Tibial nerve (tissue), 4 donors: ENCODE results near the gene FAM174C. TPM values are rescaled to one million over a fixed set of nuclear protein-coding genes. Genes with fewer than 3 reads are reported as not detected.

ENCODE experiments used
- DNase-seq, 2 donors: peaks; one replicate each; pipeline ENCODE4 v3.0.0-alpha.2; 2019; ENCODE audit warnings: low spot score in 2 of 2
- H3K27ac ChIP-seq, 4 donors: fragments of 200-600 bp; sonication (generic) in 3 of 4; one replicate each; pipeline ENCODE4 v1.5.1; 2017 to 2019; ENCODE audit warnings: mild to moderate bottlenecking in 1 of 4
- H3K27me3 ChIP-seq, 2 donors: fragments of 200-600 bp; sonication (generic) in 1 of 2; one replicate each; pipeline versions ENCODE4 v1.5.1 to v1.6.0; 2017 to 2019
- H3K36me3 ChIP-seq, 3 donors: fragments of 200-600 bp; sonication (generic); one replicate each; pipeline ENCODE4 v1.5.1; 2018 to 2019
- H3K4me1 ChIP-seq, 4 donors: fragments of 200-600 bp; sonication (generic) in 3 of 4; one replicate each; pipeline ENCODE4 v1.5.1; 2017 to 2019
- H3K4me3 ChIP-seq, 4 donors: fragments of 200-600 bp; sonication (generic) in 3 of 4; one replicate each; pipeline ENCODE4 v1.5.1; 2017 to 2019; ENCODE audit warnings: mild to moderate bottlenecking in 1 of 4, moderate library complexity in 1 of 4
- H3K9me3 ChIP-seq, 4 donors: fragments of 200-600 bp; sonication (generic) in 3 of 4; one replicate each; pipeline ENCODE4 v1.5.1; 2017 to 2019
- EP300 ChIP-seq, 2 donors: sonication (generic); formaldehyde crosslinking; IDR thresholded peaks; one replicate each; pipeline ENCODE4 v1.6.1; 2017; ENCODE audit warnings: antibody characterized with exemption in 2 of 2, mild to moderate bottlenecking in 1 of 2
- POLR2A ChIP-seq, 2 donors: fragments of 450-650 bp; IDR thresholded peaks; one replicate each; pipeline ENCODE4 v1.6.1; 2017; ENCODE audit warnings: antibody characterized with exemption in 2 of 2, mild to moderate bottlenecking in 2 of 2, moderate library complexity in 2 of 2
- WGBS, 2 donors: methylation state at CpG; one replicate each; pipeline ENCODE4 v1.1.5; 2018; 5-methylcytosine and 5-hydroxymethylcytosine counted together
- total RNA-seq, 4 donors: library from RNA; depleted of rRNA; stranded (reverse); fragments of >200 nt; gene quantifications; one replicate each; pipeline ENCODE4 v1.1.0, GENCODE V29; 2016
- TF ChIP-seq, protein P1 (sequence below), 5 experiments: fragments of 200-600 bp in 3 of 5; fragments of 450-650 bp in 2 of 5; sonication (generic) in 3 of 5; IDR thresholded peaks; one replicate each; pipeline ENCODE4 v1.5.1; 2016 to 2019; ENCODE audit warnings: antibody characterized with exemption in 5 of 5, mild to moderate bottlenecking in 3 of 5, moderate library complexity in 2 of 5

FAM174C gene
- total RNA-seq, 4 donors from 2014 or later = 25.5 to 80.7 (median 52.0) TPM

DNA sequence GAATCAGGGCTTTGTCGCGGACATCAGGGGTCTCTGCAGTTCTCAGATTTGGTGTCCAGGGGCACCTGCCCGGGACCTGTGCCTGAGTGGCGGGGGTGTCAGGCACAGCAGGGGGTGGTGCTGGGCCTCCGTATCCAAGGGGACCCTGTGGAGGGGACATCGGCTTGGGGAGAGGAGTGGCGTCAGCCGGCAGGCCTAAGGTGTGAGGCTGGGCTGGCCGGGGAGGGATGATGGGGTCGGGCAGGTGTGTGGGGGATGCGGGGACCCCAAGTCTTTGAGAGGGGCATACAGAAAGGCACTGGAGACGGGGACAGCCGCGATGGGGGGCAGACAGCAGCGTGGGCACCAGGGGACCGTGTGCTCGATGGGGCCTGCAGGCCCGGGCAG is 12.9 kb downstream of the FAM174C start:
- no peak overlapping the region for H3K4me3 ChIP-seq
- peaks cover 0 to 22% (median 0%) of the 10 kb centered on the region in 4 donors for H3K4me1 ChIP-seq
- no peak for DNase-seq
- 93% methylated on average over 18 of the region's 18 CpGs for WGBS, 2 donors
- peaks cover 0 to 92% of the 10 kb centered on the region in 2 donors for H3K27me3 ChIP-seq
- H3K9me3 ChIP-seq = no peaks in the 10 kb centered on the region
- H3K36me3 ChIP-seq = no peaks in the 10 kb centered on the region
- H3K27ac ChIP-seq = no peak overlapping the region
- TF ChIP-seq EP300 (IDR thresholded peaks at IDR 0.05) (no peak), POLR2A (IDR thresholded peaks at IDR 0.05) (no peak)
- TF ChIP-seq, protein P1, sequence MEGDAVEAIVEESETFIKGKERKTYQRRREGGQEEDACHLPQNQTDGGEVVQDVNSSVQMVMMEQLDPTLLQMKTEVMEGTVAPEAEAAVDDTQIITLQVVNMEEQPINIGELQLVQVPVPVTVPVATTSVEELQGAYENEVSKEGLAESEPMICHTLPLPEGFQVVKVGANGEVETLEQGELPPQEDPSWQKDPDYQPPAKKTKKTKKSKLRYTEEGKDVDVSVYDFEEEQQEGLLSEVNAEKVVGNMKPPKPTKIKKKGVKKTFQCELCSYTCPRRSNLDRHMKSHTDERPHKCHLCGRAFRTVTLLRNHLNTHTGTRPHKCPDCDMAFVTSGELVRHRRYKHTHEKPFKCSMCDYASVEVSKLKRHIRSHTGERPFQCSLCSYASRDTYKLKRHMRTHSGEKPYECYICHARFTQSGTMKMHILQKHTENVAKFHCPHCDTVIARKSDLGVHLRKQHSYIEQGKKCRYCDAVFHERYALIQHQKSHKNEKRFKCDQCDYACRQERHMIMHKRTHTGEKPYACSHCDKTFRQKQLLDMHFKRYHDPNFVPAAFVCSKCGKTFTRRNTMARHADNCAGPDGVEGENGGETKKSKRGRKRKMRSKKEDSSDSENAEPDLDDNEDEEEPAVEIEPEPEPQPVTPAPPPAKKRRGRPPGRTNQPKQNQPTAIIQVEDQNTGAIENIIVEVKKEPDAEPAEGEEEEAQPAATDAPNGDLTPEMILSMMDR (IDR thresholded peaks at IDR 0.05) = no peak

DNA sequence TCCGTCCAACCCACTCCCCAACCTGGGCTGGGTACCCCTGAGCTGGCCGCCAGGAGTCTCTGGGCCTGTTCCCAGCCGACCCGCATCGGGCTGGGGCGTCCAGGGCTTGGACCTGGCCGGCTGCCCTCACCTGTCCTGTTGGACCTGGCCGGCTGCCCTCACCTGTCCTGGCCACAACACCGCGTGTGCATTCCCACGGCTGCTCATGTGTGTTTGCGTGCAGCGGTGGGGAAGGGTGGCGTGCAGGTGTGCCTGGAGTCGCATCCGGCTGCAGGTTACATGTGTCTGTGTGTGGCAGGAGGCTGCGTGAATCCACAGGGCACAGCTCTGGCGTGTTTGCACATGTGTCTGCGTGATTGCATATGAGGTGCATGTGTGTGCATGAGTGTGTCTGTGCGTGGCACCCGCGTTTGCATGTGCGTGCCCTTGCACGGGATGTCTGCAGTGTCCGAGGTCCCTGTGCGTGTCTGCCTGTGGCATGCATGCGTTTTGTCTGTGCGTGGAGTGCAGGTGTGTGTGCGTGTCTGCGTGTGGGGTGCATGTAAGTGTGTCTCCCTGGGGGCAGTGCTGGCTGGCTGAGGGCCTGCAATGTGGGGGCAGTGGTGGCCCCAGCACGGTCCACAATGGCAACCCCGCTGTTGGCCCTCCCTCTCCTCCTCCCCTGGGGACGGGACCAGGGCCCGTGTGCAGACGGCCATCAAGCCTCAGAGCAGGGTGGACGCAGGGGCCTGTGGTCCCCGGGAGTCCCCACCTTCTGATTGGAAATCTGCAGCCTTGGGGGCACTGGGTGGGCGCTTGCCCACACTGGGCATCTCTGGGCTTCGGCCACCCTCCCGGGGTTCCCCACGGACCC is 13.7 kb downstream of the FAM174C start:
- H3K4me1 ChIP-seq = peaks cover 0 to 22% (median 0%) of the 10 kb centered on the region in 4 donors
- no peak overlapping the region for H3K4me3 ChIP-seq
- DNase-seq = no peak
- no peaks in the 10 kb centered on the region for H3K9me3 ChIP-seq
- 85 to 87% methylated on average over 19 to 38 of the region's 41 CpGs for WGBS, 2 donors
- no peak for TF ChIP-seq POLR2A (IDR thresholded peaks at IDR 0.05)
- TF ChIP-seq EP300 (IDR thresholded peaks at IDR 0.05) = no peak
- TF ChIP-seq, protein P1 (IDR thresholded peaks at IDR 0.05) = no peak
- H3K27me3 ChIP-seq = peaks cover 0 to 92% of the 10 kb centered on the region in 2 donors
- no peak overlapping the region for H3K27ac ChIP-seq
- no peaks in the 10 kb centered on the region for H3K36me3 ChIP-seq

- H3K4me3 ChIP-seq = no peak overlapping the region
- no peaks in the 10 kb centered on the region for H3K36me3 ChIP-seq
- no peaks in the 10 kb centered on the region for H3K9me3 ChIP-seq
- peaks cover 0 to 22% (median 0%) of the 10 kb centered on the region in 4 donors for H3K4me1 ChIP-seq
- TF ChIP-seq, protein P1 (IDR thresholded peaks at IDR 0.05) = no peak
- no peak for TF ChIP-seq POLR2A (IDR thresholded peaks at IDR 0.05)
- TF ChIP-seq EP300 (IDR thresholded peaks at IDR 0.05) = no peak
- no peak overlapping the region for H3K27ac ChIP-seq
- DNase-seq = no peak
- 52 to 58% methylated on average over 18 to 19 of the region's 19 CpGs for WGBS, 2 donors
- peaks cover 0 to 92% of the 10 kb centered on the region in 2 donors for H3K27me3 ChIP-seq
These were observed 14.3 kb downstream of the FAM174C start for GRCh38 chr19:1289686-1290025.

- 83 to 87% methylated on average over 5 to 24 of the region's 24 CpGs for WGBS, 2 donors
These were observed 14.9 kb downstream of the FAM174C start for GRCh38 chr19:1290196-1290702.

More at GRCh38 chr19:1290196-1290702, 14.9 kb downstream of the FAM174C start:
- Histone ChIP-seq H3K27me3 (peaks cover 0 to 92% of the 10 kb centered on the region in 2 donors), H3K4me1 (peaks cover 0 to 25% (median 3%) of the 10 kb centered on the region in 4 donors), H3K9me3 (no peaks in the 10 kb centered on the region), H3K27ac (no peak overlapping the region), H3K36me3 (no peaks in the 10 kb centered on the region), H3K4me3 (no peak overlapping the region)
- no peak for TF ChIP-seq EP300 (IDR thresholded peaks at IDR 0.05)
- TF ChIP-seq POLR2A (IDR thresholded peaks at IDR 0.05) = no peak
- TF ChIP-seq, protein P1 (IDR thresholded peaks at IDR 0.05) = no peak
- no peak for DNase-seq
